Measurements from ENCODE around the gene DNAH11. TPM values are rescaled to one million over a fixed set of nuclear protein-coding genes. Genes with fewer than 3 reads are reported as not detected.
A peak's percentile ranks its signal among the peaks of the same experiment; 100 is the strongest.

DNAH11 gene
- total RNA-seq, 1 experiment from 2014 or later = 0.54 TPM

GRCh38 chr7:21946222-21946709, 403.4 kb downstream of the DNAH11 start:
- BruUV-seq (replicated peaks) = no TSS peak
- intact Hi-C loops (cut with micrococcal nuclease; ENCODE audit: unreplicated experiment) = no loop called here
- no peak for TF ChIP-seq EZH2 (IDR thresholded peaks at IDR 0.05; ENCODE audit: borderline replicate concordance, low read depth, low read length, poor library complexity, severe bottlenecking)
- TF ChIP-seq, protein P1, sequence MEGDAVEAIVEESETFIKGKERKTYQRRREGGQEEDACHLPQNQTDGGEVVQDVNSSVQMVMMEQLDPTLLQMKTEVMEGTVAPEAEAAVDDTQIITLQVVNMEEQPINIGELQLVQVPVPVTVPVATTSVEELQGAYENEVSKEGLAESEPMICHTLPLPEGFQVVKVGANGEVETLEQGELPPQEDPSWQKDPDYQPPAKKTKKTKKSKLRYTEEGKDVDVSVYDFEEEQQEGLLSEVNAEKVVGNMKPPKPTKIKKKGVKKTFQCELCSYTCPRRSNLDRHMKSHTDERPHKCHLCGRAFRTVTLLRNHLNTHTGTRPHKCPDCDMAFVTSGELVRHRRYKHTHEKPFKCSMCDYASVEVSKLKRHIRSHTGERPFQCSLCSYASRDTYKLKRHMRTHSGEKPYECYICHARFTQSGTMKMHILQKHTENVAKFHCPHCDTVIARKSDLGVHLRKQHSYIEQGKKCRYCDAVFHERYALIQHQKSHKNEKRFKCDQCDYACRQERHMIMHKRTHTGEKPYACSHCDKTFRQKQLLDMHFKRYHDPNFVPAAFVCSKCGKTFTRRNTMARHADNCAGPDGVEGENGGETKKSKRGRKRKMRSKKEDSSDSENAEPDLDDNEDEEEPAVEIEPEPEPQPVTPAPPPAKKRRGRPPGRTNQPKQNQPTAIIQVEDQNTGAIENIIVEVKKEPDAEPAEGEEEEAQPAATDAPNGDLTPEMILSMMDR (conservative IDR thresholded peaks at IDR 0.05; ENCODE audit: low read depth, low read length) = no peak
- H3K4me3 ChIP-seq (ENCODE audit: low read depth, low read length, poor library complexity, severe bottlenecking) = peak overlapping the region; percentile 73
- H3K36me3 ChIP-seq (ENCODE audit: insufficient read depth, low read length, poor library complexity, severe bottlenecking) = no peaks in the 10 kb centered on the region
- H3K27me3 ChIP-seq (replicated peaks; ENCODE audit: insufficient read depth, low read depth, low read length, poor library complexity) = no peaks in the 10 kb centered on the region
- no peak for DNase-seq (ENCODE audit: low spot score)
- no peaks in the 10 kb centered on the region for H3K9me3 ChIP-seq (ENCODE audit: low read depth, low read length, poor library complexity, severe bottlenecking)
- H3K4me1 ChIP-seq (ENCODE audit: insufficient read depth, low read length, poor library complexity, severe bottlenecking) = peaks cover 35% of the 10 kb centered on the region
- CTCF ChIA-PET = no interaction called here
- H3K27ac ChIP-seq (ENCODE audit: low read depth, low read length, poor library complexity, severe bottlenecking) = peak overlapping the region; percentile 96
- POLR2A ChIA-PET (ENCODE audit: low non-redundant PET) = no interaction called here

GRCh38 chr7:21947056-21947455, 404.2 kb downstream of the DNAH11 start:
- CTCF ChIA-PET = no interaction called here

GRCh38 chr7:21947946-21948345, 405.1 kb downstream of the DNAH11 start:
- Histone ChIP-seq H3K4me1 (ENCODE audit: insufficient read depth, low read length, poor library complexity, severe bottlenecking) (peaks cover 21% of the 10 kb centered on the region), H3K27ac (ENCODE audit: low read depth, low read length, poor library complexity, severe bottlenecking) (no peak overlapping the region), H3K4me3 (ENCODE audit: low read depth, low read length, poor library complexity, severe bottlenecking) (no peak overlapping the region), H3K9me3 (ENCODE audit: low read depth, low read length, poor library complexity, severe bottlenecking) (no peaks in the 10 kb centered on the region), H3K27me3 (replicated peaks; ENCODE audit: insufficient read depth, low read depth, low read length, poor library complexity) (no peaks in the 10 kb centered on the region), H3K36me3 (ENCODE audit: insufficient read depth, low read length, poor library complexity, severe bottlenecking) (no peaks in the 10 kb centered on the region)
- POLR2A ChIA-PET (ENCODE audit: low non-redundant PET) = no interaction called here
- no TSS peak for BruUV-seq (replicated peaks)
- CTCF ChIA-PET = no interaction called here
- DNase-seq (ENCODE audit: low spot score) = no peak
- intact Hi-C loops (cut with micrococcal nuclease; ENCODE audit: unreplicated experiment) = no loop called here
- TF ChIP-seq, protein P1 (conservative IDR thresholded peaks at IDR 0.05; ENCODE audit: low read depth, low read length) = no peak

More at GRCh38 chr7:21947056-21947455, 404.2 kb downstream of the DNAH11 start:
- POLR2A ChIA-PET (ENCODE audit: low non-redundant PET) = no interaction called here
- BruUV-seq (replicated peaks) = no TSS peak
- no peak for DNase-seq (ENCODE audit: low spot score)
- H3K9me3 ChIP-seq (ENCODE audit: low read depth, low read length, poor library complexity, severe bottlenecking) = no peaks in the 10 kb centered on the region
- intact Hi-C loops (cut with micrococcal nuclease; ENCODE audit: unreplicated experiment) = no loop called here
- H3K36me3 ChIP-seq (ENCODE audit: insufficient read depth, low read length, poor library complexity, severe bottlenecking) = no peaks in the 10 kb centered on the region
- TF ChIP-seq, protein P1 (conservative IDR thresholded peaks at IDR 0.05; ENCODE audit: low read depth, low read length) = no peak
- TF ChIP-seq EZH2 (IDR thresholded peaks at IDR 0.05; ENCODE audit: borderline replicate concordance, low read depth, low read length, poor library complexity, severe bottlenecking) = no peak
- H3K27ac ChIP-seq (ENCODE audit: low read depth, low read length, poor library complexity, severe bottlenecking) = no peak overlapping the region
- H3K27me3 ChIP-seq (replicated peaks; ENCODE audit: insufficient read depth, low read depth, low read length, poor library complexity) = no peaks in the 10 kb centered on the region
- H3K4me3 ChIP-seq (ENCODE audit: low read depth, low read length, poor library complexity, severe bottlenecking) = no peak overlapping the region
- peaks cover 28% of the 10 kb centered on the region for H3K4me1 ChIP-seq (ENCODE audit: insufficient read depth, low read length, poor library complexity, severe bottlenecking)
